GM23338 (cell line): ENCODE measurements around the gene IQUB. TPM values are rescaled to one million over a fixed set of nuclear protein-coding genes. Genes with fewer than 3 reads are reported as not detected.

ENCODE experiments used
- ATAC-seq: fragments of 200-7000 bp; cut with Tn5 transposase; 3 replicates; pipeline ENCODE4 v1.9.1; 2020
- DNase-seq: peaks from one replicate; pipeline ENCODE4 v3.0.0-alpha.2; 2015; ENCODE audit warnings: low spot score
- H2AFZ ChIP-seq: fragments of 200-600 bp; sonication (generic); 2 replicates; pipeline ENCODE4 v1.8.0; 2016; ENCODE audit warnings: antibody characterized with exemption, mild to moderate bottlenecking, moderate library complexity
- H3F3A ChIP-seq: fragments of 200-600 bp; sonication (generic); replicated peaks from 2 replicates; pipeline ENCODE4 v1.8.0; 2017; ENCODE audit warnings: antibody characterized with exemption, mixed run types, low read depth
- H3K27ac ChIP-seq: fragments of 200-600 bp; sonication (generic); 2 replicates; pipeline ENCODE4 v1.6.1; 2016; ENCODE audit warnings: low read depth
- H3K27me3 ChIP-seq: fragments of 200-600 bp; sonication (generic); 2 replicates; pipeline ENCODE4 v1.8.0; 2016; ENCODE audit warnings: mild to moderate bottlenecking, mixed run types, moderate library complexity; ENCODE audit not compliant: insufficient read depth
- H3K36me3 ChIP-seq: fragments of 200-600 bp; sonication (generic); 2 replicates; pipeline ENCODE4 v1.8.0; 2016; ENCODE audit warnings: mild to moderate bottlenecking; ENCODE audit not compliant: insufficient read depth
- H3K4me1 ChIP-seq: fragments of 200-600 bp; sonication (generic); 2 replicates; pipeline ENCODE4 v1.8.0; 2016; ENCODE audit warnings: mild to moderate bottlenecking, moderate library complexity; ENCODE audit not compliant: insufficient read depth
- H3K4me2 ChIP-seq: fragments of 200-600 bp; sonication (generic); 2 replicates; pipeline ENCODE4 v1.7.1; 2017; ENCODE audit warnings: mixed run types
- H3K4me3 ChIP-seq: fragments of 200-600 bp; sonication (generic); 2 replicates; pipeline ENCODE4 v1.6.1; 2016; ENCODE audit warnings: mixed run types
- H3K79me2 ChIP-seq: fragments of 200-600 bp; sonication (generic); replicated peaks from 2 replicates; pipeline ENCODE4 v1.8.0; 2017; ENCODE audit warnings: mild to moderate bottlenecking; ENCODE audit not compliant: insufficient read depth
- H3K9me2 ChIP-seq: fragments of 200-600 bp; sonication (generic); 2 replicates; pipeline ENCODE4 v1.8.0; 2017; ENCODE audit not compliant: insufficient read depth
- H4K20me1 ChIP-seq: fragments of 200-600 bp; sonication (generic); replicated peaks from 2 replicates; pipeline ENCODE4 v1.8.0; 2017; ENCODE audit warnings: mild to moderate bottlenecking; ENCODE audit not compliant: insufficient read depth
- H3K27ac Mint-ChIP-seq: 2 replicates; pipeline ENCODE4 v1.8.0; 2020; ENCODE audit warnings: inconsistent platforms, mild to moderate bottlenecking, moderate library complexity, mixed read lengths
- H3K27me3 Mint-ChIP-seq: 3 replicates; pipeline ENCODE4 v1.8.0; 2022; ENCODE audit warnings: low read depth, mild to moderate bottlenecking, moderate library complexity, mixed read lengths, inconsistent platforms; ENCODE audit not compliant: insufficient read depth, poor library complexity
- H3K36me3 Mint-ChIP-seq: 3 replicates; pipeline ENCODE4 v1.8.0; 2021; ENCODE audit warnings: low read depth, mild to moderate bottlenecking, inconsistent platforms, moderate library complexity, mixed read lengths
- H3K4me1 Mint-ChIP-seq: 3 replicates; pipeline ENCODE4 v1.8.0; 2020; ENCODE audit warnings: mild to moderate bottlenecking, inconsistent platforms, mixed read lengths
- H3K4me3 Mint-ChIP-seq: 3 replicates; pipeline ENCODE4 v1.8.0; 2021; ENCODE audit warnings: moderate library complexity, mild to moderate bottlenecking, inconsistent platforms, mixed read lengths
- H3K9me3 Mint-ChIP-seq: 3 replicates; pipeline ENCODE4 v1.8.0; 2020; ENCODE audit warnings: moderate library complexity, mild to moderate bottlenecking, inconsistent platforms, mixed read lengths
- CREB1 ChIP-seq: fragments of 250-450 bp; sonication (Bioruptor Pico); IDR thresholded peaks from 2 replicates; pipeline ENCODE4 v1.5.0; 2020; ENCODE audit warnings: low read depth, mild to moderate bottlenecking, moderate library complexity
- EZH2 ChIP-seq: fragments of 200-600 bp; sonication (generic); IDR thresholded peaks from one replicate; pipeline ENCODE4 v1.8.0; 2017; ENCODE audit warnings: antibody characterized with exemption, mild to moderate bottlenecking, low read depth; ENCODE audit not compliant: unreplicated experiment
- JUNB ChIP-seq: IDR thresholded peaks from one replicate; pipeline ENCODE4 v1.6.1; 2016; ENCODE audit warnings: antibody characterized with exemption; ENCODE audit not compliant: unreplicated experiment
- POLR2AphosphoS5 ChIP-seq: IDR thresholded peaks from 2 replicates; pipeline ENCODE4 v1.6.1; 2016; ENCODE audit warnings: antibody characterized with exemption, low read depth
- STAT1 ChIP-seq: IDR thresholded peaks from one replicate; pipeline ENCODE4 v1.6.1; 2016; ENCODE audit warnings: antibody characterized with exemption; ENCODE audit not compliant: unreplicated experiment
- polyA plus RNA-seq: library from polyadenylated mRNA; unstranded; fragments of >200 nt; fragmentation: Nextera tagmentation; extraction: Ambion mirVana; gene quantifications from 2 replicates; pipeline ENCODE4 v1.2.1, GENCODE V29; 2016
- total RNA-seq: library from RNA; depleted of rRNA; stranded (reverse); fragments of >200 nt; shearing (Covaris generic); gene quantifications from 2 replicates; pipeline ENCODE4 v1.2.3, GENCODE V29; 2014
- TF ChIP-seq, protein P1 (sequence below): fragments of 250-450 bp; sonication (Bioruptor Pico); IDR thresholded peaks from 2 replicates; pipeline ENCODE4 v1.5.0; 2020; ENCODE audit warnings: mild to moderate bottlenecking, moderate library complexity
- TF ChIP-seq, protein P2 (sequence below): IDR thresholded peaks from 2 replicates; pipeline ENCODE4 v1.6.1; 2016; ENCODE audit warnings: antibody characterized with exemption

Gene IQUB
- total and polyA plus RNA-seq, 2 experiments from 2014 or later = 0.79 to 1.1 TPM

DNA sequence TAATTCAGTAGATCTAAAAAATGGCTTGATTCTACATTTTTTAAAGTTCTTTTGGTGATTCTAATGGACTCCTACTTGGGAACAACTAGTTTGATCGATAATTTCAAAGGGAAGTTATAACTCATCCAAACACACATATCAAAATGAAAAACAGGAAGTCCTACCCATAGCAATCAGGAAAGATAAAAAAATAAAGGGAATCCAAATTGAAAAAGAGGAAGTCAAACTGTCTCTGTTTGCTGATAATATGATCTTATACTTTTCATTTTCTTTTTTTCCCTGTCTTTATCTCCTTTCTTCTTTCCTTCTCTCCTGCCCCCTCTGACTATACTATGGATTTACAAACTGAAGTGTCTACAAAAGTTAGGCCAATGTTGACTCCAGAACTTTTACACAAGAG is 118.8 kb downstream of the IQUB start (continued):
- TF ChIP-seq, protein P1, sequence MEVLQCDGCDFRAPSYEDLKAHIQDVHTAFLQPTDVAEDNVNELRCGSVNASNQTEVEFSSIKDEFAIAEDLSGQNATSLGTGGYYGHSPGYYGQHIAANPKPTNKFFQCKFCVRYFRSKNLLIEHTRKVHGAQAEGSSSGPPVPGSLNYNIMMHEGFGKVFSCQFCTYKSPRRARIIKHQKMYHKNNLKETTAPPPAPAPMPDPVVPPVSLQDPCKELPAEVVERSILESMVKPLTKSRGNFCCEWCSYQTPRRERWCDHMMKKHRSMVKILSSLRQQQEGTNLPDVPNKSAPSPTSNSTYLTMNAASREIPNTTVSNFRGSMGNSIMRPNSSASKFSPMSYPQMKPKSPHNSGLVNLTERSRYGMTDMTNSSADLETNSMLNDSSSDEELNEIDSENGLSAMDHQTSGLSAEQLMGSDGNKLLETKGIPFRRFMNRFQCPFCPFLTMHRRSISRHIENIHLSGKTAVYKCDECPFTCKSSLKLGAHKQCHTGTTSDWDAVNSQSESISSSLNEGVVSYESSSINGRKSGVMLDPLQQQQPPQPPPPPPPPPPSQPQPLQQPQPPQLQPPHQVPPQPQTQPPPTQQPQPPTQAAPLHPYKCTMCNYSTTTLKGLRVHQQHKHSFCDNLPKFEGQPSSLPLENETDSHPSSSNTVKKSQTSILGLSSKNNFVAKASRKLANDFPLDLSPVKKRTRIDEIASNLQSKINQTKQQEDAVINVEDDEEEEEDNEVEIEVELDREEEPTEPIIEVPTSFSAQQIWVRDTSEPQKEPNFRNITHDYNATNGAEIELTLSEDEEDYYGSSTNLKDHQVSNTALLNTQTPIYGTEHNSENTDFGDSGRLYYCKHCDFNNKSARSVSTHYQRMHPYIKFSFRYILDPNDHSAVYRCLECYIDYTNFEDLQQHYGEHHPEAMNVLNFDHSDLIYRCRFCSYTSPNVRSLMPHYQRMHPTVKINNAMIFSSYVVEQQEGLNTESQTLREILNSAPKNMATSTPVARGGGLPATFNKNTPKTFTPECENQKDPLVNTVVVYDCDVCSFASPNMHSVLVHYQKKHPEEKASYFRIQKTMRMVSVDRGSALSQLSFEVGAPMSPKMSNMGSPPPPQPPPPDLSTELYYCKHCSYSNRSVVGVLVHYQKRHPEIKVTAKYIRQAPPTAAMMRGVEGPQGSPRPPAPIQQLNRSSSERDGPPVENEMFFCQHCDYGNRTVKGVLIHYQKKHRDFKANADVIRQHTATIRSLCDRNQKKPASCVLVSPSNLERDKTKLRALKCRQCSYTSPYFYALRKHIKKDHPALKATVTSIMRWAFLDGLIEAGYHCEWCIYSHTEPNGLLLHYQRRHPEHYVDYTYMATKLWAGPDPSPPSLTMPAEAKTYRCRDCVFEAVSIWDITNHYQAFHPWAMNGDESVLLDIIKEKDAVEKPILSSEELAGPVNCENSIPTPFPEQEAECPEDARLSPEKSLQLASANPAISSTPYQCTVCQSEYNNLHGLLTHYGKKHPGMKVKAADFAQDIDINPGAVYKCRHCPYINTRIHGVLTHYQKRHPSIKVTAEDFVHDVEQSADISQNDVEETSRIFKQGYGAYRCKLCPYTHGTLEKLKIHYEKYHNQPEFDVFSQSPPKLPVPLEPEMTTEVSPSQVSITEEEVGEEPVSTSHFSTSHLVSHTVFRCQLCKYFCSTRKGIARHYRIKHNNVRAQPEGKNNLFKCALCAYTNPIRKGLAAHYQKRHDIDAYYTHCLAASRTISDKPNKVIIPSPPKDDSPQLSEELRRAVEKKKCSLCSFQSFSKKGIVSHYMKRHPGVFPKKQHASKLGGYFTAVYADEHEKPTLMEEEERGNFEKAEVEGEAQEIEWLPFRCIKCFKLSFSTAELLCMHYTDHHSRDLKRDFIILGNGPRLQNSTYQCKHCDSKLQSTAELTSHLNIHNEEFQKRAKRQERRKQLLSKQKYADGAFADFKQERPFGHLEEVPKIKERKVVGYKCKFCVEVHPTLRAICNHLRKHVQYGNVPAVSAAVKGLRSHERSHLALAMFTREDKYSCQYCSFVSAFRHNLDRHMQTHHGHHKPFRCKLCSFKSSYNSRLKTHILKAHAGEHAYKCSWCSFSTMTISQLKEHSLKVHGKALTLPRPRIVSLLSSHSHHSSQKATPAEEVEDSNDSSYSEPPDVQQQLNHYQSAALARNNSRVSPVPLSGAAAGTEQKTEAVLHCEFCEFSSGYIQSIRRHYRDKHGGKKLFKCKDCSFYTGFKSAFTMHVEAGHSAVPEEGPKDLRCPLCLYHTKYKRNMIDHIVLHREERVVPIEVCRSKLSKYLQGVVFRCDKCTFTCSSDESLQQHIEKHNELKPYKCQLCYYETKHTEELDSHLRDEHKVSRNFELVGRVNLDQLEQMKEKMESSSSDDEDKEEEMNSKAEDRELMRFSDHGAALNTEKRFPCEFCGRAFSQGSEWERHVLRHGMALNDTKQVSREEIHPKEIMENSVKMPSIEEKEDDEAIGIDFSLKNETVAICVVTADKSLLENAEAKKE (CRISPR knock-in tag) = no peak
- TF ChIP-seq EZH2 (no peak), CREB1 (CRISPR knock-in tag) (no peak), POLR2AphosphoS5 (no peak)
- TF ChIP-seq, protein P2, sequence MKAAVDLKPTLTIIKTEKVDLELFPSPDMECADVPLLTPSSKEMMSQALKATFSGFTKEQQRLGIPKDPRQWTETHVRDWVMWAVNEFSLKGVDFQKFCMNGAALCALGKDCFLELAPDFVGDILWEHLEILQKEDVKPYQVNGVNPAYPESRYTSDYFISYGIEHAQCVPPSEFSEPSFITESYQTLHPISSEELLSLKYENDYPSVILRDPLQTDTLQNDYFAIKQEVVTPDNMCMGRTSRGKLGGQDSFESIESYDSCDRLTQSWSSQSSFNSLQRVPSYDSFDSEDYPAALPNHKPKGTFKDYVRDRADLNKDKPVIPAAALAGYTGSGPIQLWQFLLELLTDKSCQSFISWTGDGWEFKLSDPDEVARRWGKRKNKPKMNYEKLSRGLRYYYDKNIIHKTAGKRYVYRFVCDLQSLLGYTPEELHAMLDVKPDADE = no peak

DNA sequence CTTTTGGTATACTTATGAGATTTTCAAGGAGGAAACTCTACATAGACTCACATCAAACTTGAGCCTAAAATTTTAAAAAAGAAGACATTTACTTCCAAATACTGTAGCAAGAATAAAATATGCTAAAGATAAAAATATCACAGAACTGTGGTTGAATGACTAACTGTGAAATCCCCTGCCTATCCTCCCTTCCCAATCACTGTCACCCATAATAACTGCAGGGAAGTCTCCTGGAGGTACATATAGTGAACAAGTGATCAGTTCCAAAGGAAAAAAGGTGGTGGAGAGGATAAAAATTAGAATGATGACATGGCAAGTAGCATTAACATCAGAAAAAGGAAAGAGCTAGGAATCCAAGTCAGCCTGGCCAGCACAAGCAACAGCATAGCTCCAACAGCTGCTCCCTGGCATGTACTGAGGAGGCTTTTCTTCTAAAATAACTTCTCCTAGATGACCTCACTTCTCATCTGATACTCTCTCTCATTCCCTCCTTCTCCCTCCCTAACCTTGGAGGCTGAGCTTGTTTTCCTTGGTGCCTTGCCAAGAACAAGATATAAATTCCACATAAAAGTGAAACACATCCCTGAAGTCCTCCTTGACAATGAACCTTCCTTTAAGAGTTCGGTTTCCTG is 124.0 kb downstream of the IQUB start:
- Histone ChIP-seq H3K9me2 (no peaks in the 10 kb centered on the region; the same call in 1 of the 2 replicates), H2AFZ (0 out of 2 replicates have a peak overlapping the region, but pooled peaks have one; percentile 19), H3F3A (no peaks in the 10 kb centered on the region), H3K4me3 (no peak overlapping the region), H3K27ac (no peak overlapping the region), H3K4me1 (0 out of 2 replicates have a peak, but pooled peaks cover 3% of the 10 kb centered on the region), H3K36me3 (no peaks in the 10 kb centered on the region), H3K27me3 (no peaks in the 10 kb centered on the region), H3K4me2 (no peak overlapping the region), H3K79me2 (no peaks in the 10 kb centered on the region), H4K20me1 (no peaks in the 10 kb centered on the region)
- DNase-seq (no peak), ATAC-seq (no peak)
- Mint-ChIP-seq H3K27me3 (no peaks in the 10 kb centered on the region), H3K36me3 (no peaks in the 10 kb centered on the region), H3K27ac (no peak overlapping the region), H3K9me3 (no peaks in the 10 kb centered on the region), H3K4me3 (no peak overlapping the region), H3K4me1 (no peaks in the 10 kb centered on the region; the same call in 2 of the 3 replicates)
- TF ChIP-seq JUNB (no peak), STAT1 (no peak)
- TF ChIP-seq, protein P1 (CRISPR knock-in tag) = no peak
